ENCODE data around the gene CERS4. TPM values are rescaled to one million over a fixed set of nuclear protein-coding genes. Genes with fewer than 3 reads are reported as not detected.

Gene CERS4
- total and polyA plus RNA-seq, 2 donors from 2014 or later: 36.5 to 65.5 TPM

GRCh38 chr19:8184274-8184673 lies 24.9 kb upstream of the CERS4 start:
- H3K27me3 ChIP-seq (ENCODE audit: control insufficient read depth, insufficient read depth, low read length): no peaks in the 10 kb centered on the region
- H3K9me3 ChIP-seq (ENCODE audit: control insufficient read depth in 2 of 3, insufficient read depth in 1 of 3, low read length in 3 of 3): no peaks in the 10 kb centered on the region
- no peaks in the 10 kb centered on the region for H3K36me3 ChIP-seq (ENCODE audit: control insufficient read depth in 2 of 3, insufficient read depth in 3 of 3, low read length in 3 of 3)
- H3K4me1 ChIP-seq (ENCODE audit: control insufficient read depth in 2 of 3, insufficient read depth in 2 of 3, low read depth in 1 of 3, low read length in 3 of 3): no peaks in the 10 kb centered on the region
- no peak for TF ChIP-seq CTCF (IDR thresholded peaks at IDR 0.05; ENCODE audit: borderline replicate concordance, extremely low read depth, insufficient read depth)
- intact Hi-C loops (cut with DNase I): no loop called here
- DNase-seq (no peak), FAIRE-seq (no peak)
- no peak overlapping the region for H3K4me3 ChIP-seq (ENCODE audit: low read length in 3 of 3)
- H3K9ac ChIP-seq (ENCODE audit: low read length in 3 of 3): no peak overlapping the region
- no peak overlapping the region for H3K27ac ChIP-seq (ENCODE audit: low read depth in 2 of 2, low read length in 2 of 2)

DNA sequence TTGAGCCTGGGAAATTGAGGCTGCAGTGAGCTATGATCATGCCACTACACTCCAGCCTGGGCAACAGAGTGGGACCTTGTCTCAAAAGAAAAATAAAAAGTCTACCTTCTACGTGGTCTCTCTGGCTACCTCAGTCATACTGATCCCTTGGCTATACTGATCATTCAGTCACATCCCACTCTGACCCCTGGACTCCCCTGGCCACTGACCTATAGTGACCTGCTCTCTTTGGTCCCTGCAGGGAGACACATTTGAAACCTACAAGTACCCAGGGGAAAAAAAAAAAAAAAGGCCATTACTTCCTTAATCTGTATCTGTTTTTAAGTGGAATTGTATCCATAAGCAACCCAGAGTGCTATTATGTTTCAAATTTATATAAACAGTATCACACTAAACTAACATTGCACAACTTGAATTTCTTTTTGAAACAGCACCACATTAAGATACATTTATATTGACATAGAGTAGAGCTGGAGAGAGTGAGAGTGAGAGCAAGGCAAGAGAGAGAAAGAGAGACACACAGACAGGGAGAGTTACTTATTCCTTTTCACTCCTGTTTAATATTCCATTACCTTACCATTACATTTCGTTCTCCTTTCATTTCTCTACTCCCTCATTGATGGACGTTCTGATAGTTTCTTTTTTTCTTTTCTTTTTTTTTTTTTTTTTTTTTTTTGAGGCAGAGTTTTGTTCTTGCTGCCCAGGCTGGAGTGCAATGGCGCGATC lies 23.7 kb upstream of the CERS4 start:
- FAIRE-seq: no peak
- TF ChIP-seq CTCF (IDR thresholded peaks at IDR 0.05; ENCODE audit: borderline replicate concordance, extremely low read depth, insufficient read depth): no peak
- intact Hi-C loops (cut with DNase I): no loop called here
- Histone ChIP-seq H3K9me3 (ENCODE audit: control insufficient read depth in 2 of 3, insufficient read depth in 1 of 3, low read length in 3 of 3) (no peaks in the 10 kb centered on the region), H3K9ac (ENCODE audit: low read length in 3 of 3) (no peak overlapping the region), H3K27me3 (ENCODE audit: control insufficient read depth, insufficient read depth, low read length) (no peaks in the 10 kb centered on the region), H3K4me3 (ENCODE audit: low read length in 3 of 3) (no peak overlapping the region), H3K4me1 (ENCODE audit: control insufficient read depth in 2 of 3, insufficient read depth in 2 of 3, low read depth in 1 of 3, low read length in 3 of 3) (no peaks in the 10 kb centered on the region), H3K36me3 (ENCODE audit: control insufficient read depth in 2 of 3, insufficient read depth in 3 of 3, low read length in 3 of 3) (no peaks in the 10 kb centered on the region), H3K27ac (ENCODE audit: low read depth in 2 of 2, low read length in 2 of 2) (no peak overlapping the region)
- DNase-seq: no peak

DNA sequence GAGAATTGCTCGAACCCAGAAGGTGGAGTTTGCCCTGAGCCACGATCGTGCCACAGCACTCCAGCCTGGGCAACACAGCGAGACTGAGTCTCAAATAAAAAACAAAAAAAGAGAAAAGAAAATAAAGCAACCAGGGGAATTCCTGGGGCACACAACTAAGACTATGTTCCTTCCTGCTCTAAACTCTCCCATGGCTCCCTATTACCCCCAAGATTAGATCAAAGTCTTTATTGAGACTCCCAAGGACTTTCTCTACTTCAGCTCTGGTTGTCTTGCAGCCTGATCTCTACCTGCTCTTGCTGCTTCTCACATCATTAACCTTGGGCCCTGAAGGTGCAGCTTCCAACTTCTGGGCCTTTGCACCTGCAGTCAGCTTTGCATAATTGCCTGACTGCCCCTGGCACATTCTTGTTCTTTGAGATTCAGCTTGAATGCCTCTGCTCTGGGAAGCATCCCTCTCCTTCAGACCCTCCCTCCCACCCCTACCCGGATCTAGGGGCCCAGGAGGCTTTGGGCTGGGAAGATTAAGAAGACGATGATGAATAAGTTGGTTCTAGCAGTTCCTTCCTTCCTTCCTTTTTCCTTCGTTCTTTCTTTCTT lies 16.8 kb upstream of the CERS4 start:
- DNase-seq: no peak
- Histone ChIP-seq H3K27me3 (ENCODE audit: control insufficient read depth, insufficient read depth, low read length) (no peaks in the 10 kb centered on the region), H3K27ac (ENCODE audit: low read depth in 2 of 2, low read length in 2 of 2) (no peak overlapping the region), H3K9me3 (ENCODE audit: control insufficient read depth in 2 of 3, insufficient read depth in 1 of 3, low read length in 3 of 3) (no peaks in the 10 kb centered on the region), H3K4me3 (ENCODE audit: low read length in 3 of 3) (no peak overlapping the region), H3K4me1 (ENCODE audit: control insufficient read depth in 2 of 3, insufficient read depth in 2 of 3, low read depth in 1 of 3, low read length in 3 of 3) (peaks cover 0 to 2% (median 0%) of the 10 kb centered on the region in 3 donors), H3K9ac (ENCODE audit: low read length in 3 of 3) (no peak overlapping the region), H3K36me3 (ENCODE audit: control insufficient read depth in 2 of 3, insufficient read depth in 3 of 3, low read length in 3 of 3) (no peaks in the 10 kb centered on the region)
- no peak for FAIRE-seq
- intact Hi-C loops (cut with DNase I): no loop called here
- TF ChIP-seq CTCF (IDR thresholded peaks at IDR 0.05; ENCODE audit: borderline replicate concordance, extremely low read depth, insufficient read depth): no peak

Data from kidney (tissue), 14 donors.